HepG2 (cell line): Measurements from ENCODE around the gene CARD16. TPM values are rescaled to one million over a fixed set of nuclear protein-coding genes. Genes with fewer than 3 reads are reported as not detected.

Experiments used
- EHMT2 ChIP-seq: fragments of 200-600 bp; sonication (generic); IDR thresholded peaks from 2 replicates; pipeline ENCODE4 v1.7.0; 2017; ENCODE audit warnings: antibody characterized with exemption, low read depth, low read length, borderline replicate concordance
- FOXP1 ChIP-seq, 2 experiments: fragments of 450-650 bp in 1 of 2; IDR thresholded peaks; 2 replicates each; pipeline ENCODE4 v1.6.1; 2017 to 2018; ENCODE audit warnings: antibody characterized with exemption in 1 of 2
- GPBP1L1 ChIP-seq: sonication (generic); formaldehyde crosslinking; IDR thresholded peaks from 2 replicates; pipeline ENCODE4 v1.5.0; 2020; ENCODE audit warnings: mild to moderate bottlenecking, missing genetic modification reagents
- HOXA9 ChIP-seq: sonication (generic); formaldehyde crosslinking; IDR thresholded peaks from 2 replicates; pipeline ENCODE4 v1.8.1; 2022; ENCODE audit warnings: missing genetic modification reagents, mild to moderate bottlenecking, moderate library complexity, borderline replicate concordance
- MBNL3 ChIP-seq: fragments of 250-450 bp; sonication (Bioruptor Pico); conservative IDR thresholded peaks from 2 replicates; pipeline ENCODE4 v1.8.0; 2022; ENCODE audit warnings: mild to moderate bottlenecking, inconsistent platforms
- TAF15 ChIP-seq: fragments of 200-400 bp; formaldehyde crosslinking; IDR thresholded peaks from one replicate; pipeline ENCODE4 v1.6.1; 2018; ENCODE audit warnings: mild to moderate bottlenecking, low read depth, low read length; ENCODE audit not compliant: poor library complexity, severe bottlenecking
- THAP7 ChIP-seq: sonication (generic); formaldehyde crosslinking; IDR thresholded peaks from 2 replicates; pipeline ENCODE4 v1.8.1; 2023; ENCODE audit warnings: mild to moderate bottlenecking, missing genetic modification reagents
- U2AF1 ChIP-seq: fragments of 200-400 bp; formaldehyde crosslinking; optimal IDR thresholded peaks from 2 replicates; pipeline ENCODE3; 2017; ENCODE audit warnings: mild to moderate bottlenecking, low read depth, low read length
- ZNF280D ChIP-seq: sonication (generic); formaldehyde crosslinking; IDR thresholded peaks from 2 replicates; pipeline ENCODE4 v1.5.1; 2020; ENCODE audit warnings: mild to moderate bottlenecking, missing genetic modification reagents
- ZNF678 ChIP-seq: sonication (generic); formaldehyde crosslinking; IDR thresholded peaks from 2 replicates; pipeline ENCODE4 v1.4.0; 2020; ENCODE audit warnings: mild to moderate bottlenecking, missing genetic modification reagents
- ZNF713 ChIP-seq: sonication (generic); formaldehyde crosslinking; IDR thresholded peaks from 2 replicates; pipeline ENCODE4 v1.4.0; 2020; ENCODE audit warnings: mild to moderate bottlenecking, missing genetic modification reagents
- ZNF746 ChIP-seq: sonication (generic); formaldehyde crosslinking; IDR thresholded peaks from 2 replicates; pipeline ENCODE4 v1.8.0; 2022; ENCODE audit warnings: mild to moderate bottlenecking, missing genetic modification reagents
- ZNF841 ChIP-seq: sonication (generic); formaldehyde crosslinking; IDR thresholded peaks from 2 replicates; pipeline ENCODE4 v1.8.1; 2023; ENCODE audit warnings: missing genetic modification reagents, borderline replicate concordance
- polyA plus RNA-seq, 8 experiments: library from polyadenylated mRNA; depleted of rRNA in 3 of 8; stranded (reverse) in 7 of 8; unstranded in 1 of 8; fragments of >200 nt; fragmentation: Illumina TruSeq in 4 of 8; extraction: Trizol in 4 of 8; gene quantifications; 2 replicates each; pipeline versions ENCODE4 v1.2.1 to v1.2.3, GENCODE V29; 2011 to 2016; ENCODE audit warnings: low read depth in 4 of 8, missing spikeins in 1 of 8, mixed read lengths in 1 of 8; ENCODE audit not compliant: insufficient read depth in 1 of 8
- total RNA-seq, 5 experiments: library from RNA; depleted of rRNA; stranded (reverse); fragments of >200 nt; fragmentation: Illumina TruSeq; extraction: Trizol; gene quantifications; 2 replicates each; pipeline ENCODE4 v1.2.3, GENCODE V29; 2016; ENCODE audit warnings: low read depth in 1 of 5
- TF ChIP-seq, protein P1 (sequence below): sonication (generic); formaldehyde crosslinking; IDR thresholded peaks from 2 replicates; pipeline ENCODE4 v1.5.1; 2020; ENCODE audit warnings: missing genetic modification reagents, mild to moderate bottlenecking, borderline replicate concordance
- TF ChIP-seq, protein P2 (sequence below): sonication (generic); formaldehyde crosslinking; IDR thresholded peaks from 2 replicates; pipeline ENCODE4 v1.4.0; 2020; ENCODE audit warnings: mild to moderate bottlenecking, missing genetic modification reagents
- TF ChIP-seq, protein P3 (sequence below): sonication (generic); formaldehyde crosslinking; IDR thresholded peaks from 2 replicates; pipeline ENCODE4 v1.5.0; 2020; ENCODE audit warnings: missing genetic modification reagents

CARD16 gene
- total and polyA plus RNA-seq, 2 of the 13 experiments (the other 11 are each of a cell fraction or from before 2014, with no cell fraction given) = 0.34 TPM; not detected in 1

- TF ChIP-seq ZNF280D (CRISPR knock-in tag) (no peak; the same call in 1 of the 2 replicates), ZNF841 (CRISPR knock-in tag) (no peak), ZNF713 (CRISPR knock-in tag) (no peak), THAP7 (CRISPR knock-in tag) (no peak), U2AF1 (no peak), FOXP1 (IDR thresholded peaks at IDR 0.05) (peak; percentile 75; the same call in 1 of the 2 replicates), FOXP1 (CRISPR knock-in tag; IDR thresholded peaks at IDR 0.05) (peak; percentile 92), GPBP1L1 (no peak), ZNF678 (CRISPR knock-in tag) (no peak), TAF15 (no peak), HOXA9 (CRISPR knock-in tag) (no peak), MBNL3 (CRISPR knock-in tag) (no peak), EHMT2 (no peak), ZNF746 (no peak)
- TF ChIP-seq, protein P1, sequence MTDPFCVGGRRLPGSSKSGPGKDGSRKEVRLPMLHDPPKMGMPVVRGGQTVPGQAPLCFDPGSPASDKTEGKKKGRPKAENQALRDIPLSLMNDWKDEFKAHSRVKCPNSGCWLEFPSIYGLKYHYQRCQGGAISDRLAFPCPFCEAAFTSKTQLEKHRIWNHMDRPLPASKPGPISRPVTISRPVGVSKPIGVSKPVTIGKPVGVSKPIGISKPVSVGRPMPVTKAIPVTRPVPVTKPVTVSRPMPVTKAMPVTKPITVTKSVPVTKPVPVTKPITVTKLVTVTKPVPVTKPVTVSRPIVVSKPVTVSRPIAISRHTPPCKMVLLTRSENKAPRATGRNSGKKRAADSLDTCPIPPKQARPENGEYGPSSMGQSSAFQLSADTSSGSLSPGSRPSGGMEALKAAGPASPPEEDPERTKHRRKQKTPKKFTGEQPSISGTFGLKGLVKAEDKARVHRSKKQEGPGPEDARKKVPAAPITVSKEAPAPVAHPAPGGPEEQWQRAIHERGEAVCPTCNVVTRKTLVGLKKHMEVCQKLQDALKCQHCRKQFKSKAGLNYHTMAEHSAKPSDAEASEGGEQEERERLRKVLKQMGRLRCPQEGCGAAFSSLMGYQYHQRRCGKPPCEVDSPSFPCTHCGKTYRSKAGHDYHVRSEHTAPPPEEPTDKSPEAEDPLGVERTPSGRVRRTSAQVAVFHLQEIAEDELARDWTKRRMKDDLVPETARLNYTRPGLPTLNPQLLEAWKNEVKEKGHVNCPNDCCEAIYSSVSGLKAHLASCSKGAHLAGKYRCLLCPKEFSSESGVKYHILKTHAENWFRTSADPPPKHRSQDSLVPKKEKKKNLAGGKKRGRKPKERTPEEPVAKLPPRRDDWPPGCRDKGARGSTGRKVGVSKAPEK = no peak
- TF ChIP-seq, protein P2, sequence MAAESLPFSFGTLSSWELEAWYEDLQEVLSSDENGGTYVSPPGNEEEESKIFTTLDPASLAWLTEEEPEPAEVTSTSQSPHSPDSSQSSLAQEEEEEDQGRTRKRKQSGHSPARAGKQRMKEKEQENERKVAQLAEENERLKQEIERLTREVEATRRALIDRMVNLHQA (CRISPR knock-in tag) = no peak
- TF ChIP-seq, protein P3, sequence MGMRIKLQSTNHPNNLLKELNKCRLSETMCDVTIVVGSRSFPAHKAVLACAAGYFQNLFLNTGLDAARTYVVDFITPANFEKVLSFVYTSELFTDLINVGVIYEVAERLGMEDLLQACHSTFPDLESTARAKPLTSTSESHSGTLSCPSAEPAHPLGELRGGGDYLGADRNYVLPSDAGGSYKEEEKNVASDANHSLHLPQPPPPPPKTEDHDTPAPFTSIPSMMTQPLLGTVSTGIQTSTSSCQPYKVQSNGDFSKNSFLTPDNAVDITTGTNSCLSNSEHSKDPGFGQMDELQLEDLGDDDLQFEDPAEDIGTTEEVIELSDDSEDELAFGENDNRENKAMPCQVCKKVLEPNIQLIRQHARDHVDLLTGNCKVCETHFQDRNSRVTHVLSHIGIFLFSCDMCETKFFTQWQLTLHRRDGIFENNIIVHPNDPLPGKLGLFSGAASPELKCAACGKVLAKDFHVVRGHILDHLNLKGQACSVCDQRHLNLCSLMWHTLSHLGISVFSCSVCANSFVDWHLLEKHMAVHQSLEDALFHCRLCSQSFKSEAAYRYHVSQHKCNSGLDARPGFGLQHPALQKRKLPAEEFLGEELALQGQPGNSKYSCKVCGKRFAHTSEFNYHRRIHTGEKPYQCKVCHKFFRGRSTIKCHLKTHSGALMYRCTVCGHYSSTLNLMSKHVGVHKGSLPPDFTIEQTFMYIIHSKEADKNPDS (CRISPR knock-in tag) = no peak
Measured at GRCh38 chr11:104995001-104995408, 50.1 kb downstream of the CARD16 start (continued).
